BE2C (cell line): Measurements from ENCODE around the gene B4GALNT3.

Source experiments
- DNase-seq: peaks from one replicate; pipeline ENCODE4 v3.0.0-alpha.2; 2020
- H3K27me3 ChIP-seq: fragments of 250-450 bp; sonication (Bioruptor Pico); 2 replicates; pipeline ENCODE4 v1.5.1; 2020; ENCODE audit warnings: mild to moderate bottlenecking
- H3K36me3 ChIP-seq: fragments of 250-450 bp; sonication (Bioruptor Pico); 2 replicates; pipeline ENCODE4 v1.5.1; 2020; ENCODE audit warnings: mild to moderate bottlenecking
- H3K4me1 ChIP-seq: fragments of 250-450 bp; sonication (Bioruptor Pico); 2 replicates; pipeline ENCODE4 v1.5.1; 2020
- H3K4me3 ChIP-seq: 2 replicates; pipeline ENCODE4 v1.5.1; 2011; ENCODE audit warnings: low read depth, low read length
- H3K9me3 ChIP-seq: fragments of 250-450 bp; sonication (Bioruptor Pico); 2 replicates; pipeline ENCODE4 v1.5.1; 2020
- CTCF ChIP-seq: IDR thresholded peaks from 2 replicates; pipeline ENCODE4 v1.5.1; 2012; ENCODE audit warnings: mild to moderate bottlenecking, low read depth, low read length

The B4GALNT3 gene

GRCh38 chr12:499837-500458, 40.2 kb downstream of the B4GALNT3 start:
- Histone ChIP-seq H3K4me1 (no peaks in the 10 kb centered on the region), H3K36me3 (no peaks in the 10 kb centered on the region), H3K4me3 (no peak overlapping the region), H3K27me3 (peaks cover 19% of the 10 kb centered on the region), H3K9me3 (no peaks in the 10 kb centered on the region)
- no peak for TF ChIP-seq CTCF
- no peak for DNase-seq

- Histone ChIP-seq H3K9me3 (no peaks in the 10 kb centered on the region), H3K4me3 (no peak overlapping the region), H3K4me1 (no peaks in the 10 kb centered on the region), H3K36me3 (no peaks in the 10 kb centered on the region), H3K27me3 (peaks cover 14% of the 10 kb centered on the region; the same call in 1 of the 2 replicates)
- TF ChIP-seq CTCF, result no peak
- DNase-seq, result no peak
Observed at GRCh38 chr12:501722-502447, 42.1 kb downstream of the B4GALNT3 start.

- H3K4me1 ChIP-seq, result no peaks in the 10 kb centered on the region
- H3K4me3 ChIP-seq, result no peak overlapping the region
- H3K27me3 ChIP-seq, result peaks cover 13% of the 10 kb centered on the region; the same call in 1 of the 2 replicates
- H3K9me3 ChIP-seq, result no peaks in the 10 kb centered on the region
- TF ChIP-seq CTCF, result no peak
- no peaks in the 10 kb centered on the region for H3K36me3 ChIP-seq
- no peak for DNase-seq
Observed at GRCh38 chr12:503111-503761, 43.5 kb downstream of the B4GALNT3 start.

GRCh38 chr12:505221-505620, 45.5 kb downstream of the B4GALNT3 start:
- H3K9me3 ChIP-seq, result no peaks in the 10 kb centered on the region
- no peak for DNase-seq
- H3K4me1 ChIP-seq, result no peaks in the 10 kb centered on the region
- peaks cover 6% of the 10 kb centered on the region; the same call in 1 of the 2 replicates for H3K27me3 ChIP-seq
- no peak for TF ChIP-seq CTCF
- H3K36me3 ChIP-seq, result no peaks in the 10 kb centered on the region
- no peak overlapping the region for H3K4me3 ChIP-seq

- no peak for TF ChIP-seq CTCF
- no peaks in the 10 kb centered on the region for H3K36me3 ChIP-seq
- no peak overlapping the region for H3K4me3 ChIP-seq
- DNase-seq, result no peak
- peaks cover 6% of the 10 kb centered on the region; the same call in 1 of the 2 replicates for H3K27me3 ChIP-seq
- no peaks in the 10 kb centered on the region for H3K4me1 ChIP-seq
- no peaks in the 10 kb centered on the region for H3K9me3 ChIP-seq
Observed at GRCh38 chr12:507391-507796, 47.7 kb downstream of the B4GALNT3 start.

- Histone ChIP-seq H3K4me3 (no peak overlapping the region), H3K4me1 (no peaks in the 10 kb centered on the region), H3K36me3 (no peaks in the 10 kb centered on the region), H3K27me3 (peaks cover 6% of the 10 kb centered on the region; the same call in 1 of the 2 replicates), H3K9me3 (no peaks in the 10 kb centered on the region)
- DNase-seq, result no peak
- TF ChIP-seq CTCF, result no peak
Observed at GRCh38 chr12:508145-508544, 48.4 kb downstream of the B4GALNT3 start.
